H9 (cell line): ENCODE data around the gene RRP12. TPM values are rescaled to one million over a fixed set of nuclear protein-coding genes. Genes with fewer than 3 reads are reported as not detected.

Experiments used
- DNase-seq: peaks from one replicate; pipeline ENCODE4 v3.0.0-alpha.2; 2017
- H2AFZ ChIP-seq: one replicate; pipeline ENCODE4 v1.6.1; 2013; ENCODE audit warnings: mild to moderate bottlenecking, low read length, control low read depth, moderate library complexity
- H2AK5ac ChIP-seq: 2 replicates; pipeline ENCODE4 v1.6.1; 2013; ENCODE audit warnings: low read length, control low read depth, mixed read lengths; ENCODE audit not compliant: insufficient read length
- H2BK120ac ChIP-seq: one replicate; pipeline ENCODE4 v1.6.1; 2013; ENCODE audit warnings: low read depth, mild to moderate bottlenecking, low read length, control low read depth, inconsistent platforms; ENCODE audit not compliant: poor library complexity, severe bottlenecking
- H2BK12ac ChIP-seq: 2 replicates; pipeline ENCODE4 v1.6.1; 2013; ENCODE audit warnings: low read length, control low read depth, mixed read lengths, low read depth; ENCODE audit not compliant: insufficient read length
- H2BK15ac ChIP-seq: 2 replicates; pipeline ENCODE4 v1.6.1; 2013; ENCODE audit warnings: low read depth, low read length, control low read depth
- H2BK20ac ChIP-seq: one replicate; pipeline ENCODE4 v1.6.1; 2013; ENCODE audit warnings: low read depth, mild to moderate bottlenecking, low read length, control low read depth, inconsistent platforms; ENCODE audit not compliant: poor library complexity, severe bottlenecking
- H2BK5ac ChIP-seq: 2 replicates; pipeline ENCODE4 v1.6.1; 2013; ENCODE audit warnings: low read length, control low read depth, mixed read lengths; ENCODE audit not compliant: insufficient read length
- H3K14ac ChIP-seq: 2 replicates; pipeline ENCODE4 v1.6.1; 2013; ENCODE audit warnings: low read length, control low read depth; ENCODE audit not compliant: insufficient read depth
- H3K18ac ChIP-seq: 2 replicates; pipeline ENCODE4 v1.6.1; 2013; ENCODE audit warnings: low read depth, mild to moderate bottlenecking, mixed read lengths, low read length, control low read depth; ENCODE audit not compliant: insufficient read length
- H3K23ac ChIP-seq: 2 replicates; pipeline ENCODE4 v1.6.1; 2013; ENCODE audit warnings: low read length, control low read depth, mixed read lengths, low read depth; ENCODE audit not compliant: insufficient read length
- H3K23me2 ChIP-seq: 2 replicates; pipeline ENCODE4 v1.6.1; 2013; ENCODE audit warnings: low read depth, mild to moderate bottlenecking, mixed read lengths, low read length, control low read depth; ENCODE audit not compliant: insufficient read length, poor library complexity, severe bottlenecking
- H3K27ac ChIP-seq: 2 replicates; pipeline ENCODE4 v1.5.1; 2013; ENCODE audit warnings: low read length, control low read depth, mixed read lengths, low read depth; ENCODE audit not compliant: insufficient read length
- H3K27me3 ChIP-seq: 2 replicates; pipeline ENCODE4 v1.6.1; 2013; ENCODE audit warnings: low read length, control low read depth, inconsistent platforms; ENCODE audit not compliant: insufficient read depth
- H3K4ac ChIP-seq: 2 replicates; pipeline ENCODE4 v1.6.1; 2013; ENCODE audit warnings: low read depth, mild to moderate bottlenecking, control low read depth, inconsistent platforms, low read length, moderate library complexity
- H3K4me1 ChIP-seq: 2 replicates; pipeline ENCODE4 v1.6.1; 2013; ENCODE audit warnings: low read length, control low read depth, inconsistent platforms; ENCODE audit not compliant: insufficient read depth
- H3K4me2 ChIP-seq: 2 replicates; pipeline ENCODE4 v1.6.1; 2013; ENCODE audit warnings: low read length, control low read depth, mixed read lengths; ENCODE audit not compliant: insufficient read length, insufficient read depth
- H3K56ac ChIP-seq: 2 replicates; pipeline ENCODE4 v1.6.1; 2013; ENCODE audit warnings: low read depth, mild to moderate bottlenecking, mixed read lengths, low read length, control low read depth; ENCODE audit not compliant: insufficient read length
- H3K79me1 ChIP-seq: 2 replicates; pipeline ENCODE4 v1.6.1; 2013; ENCODE audit warnings: low read depth, mild to moderate bottlenecking, moderate library complexity, low read length, control low read depth, inconsistent platforms; ENCODE audit not compliant: insufficient read depth, poor library complexity, severe bottlenecking
- H3K79me2 ChIP-seq: 2 replicates; pipeline ENCODE4 v1.6.1; 2013; ENCODE audit warnings: low read length, control low read depth, inconsistent platforms; ENCODE audit not compliant: insufficient read depth
- H3K9ac ChIP-seq: 2 replicates; pipeline ENCODE4 v1.6.1; 2013; ENCODE audit warnings: low read length, control low read depth, mixed read lengths; ENCODE audit not compliant: insufficient read length; ENCODE audit errors: extremely low read depth
- H3K9me3 ChIP-seq: one replicate; pipeline ENCODE4 v1.6.1; 2013; ENCODE audit warnings: low read depth, low read length, inconsistent platforms; ENCODE audit not compliant: control insufficient read depth
- H3T11ph ChIP-seq: one replicate; pipeline ENCODE4 v1.6.1; 2013; ENCODE audit warnings: mild to moderate bottlenecking, low read length, control low read depth, inconsistent platforms
- H4K20me1 ChIP-seq: one replicate; pipeline ENCODE4 v1.6.1; 2013; ENCODE audit not compliant: control insufficient read depth, insufficient read length, insufficient read depth
- H4K5ac ChIP-seq: 2 replicates; pipeline ENCODE4 v1.6.1; 2013; ENCODE audit warnings: low read depth, mild to moderate bottlenecking, mixed read lengths, low read length, control low read depth; ENCODE audit not compliant: insufficient read length
- H4K8ac ChIP-seq: replicated peaks from 2 replicates; pipeline ENCODE4 v1.6.1; 2013; ENCODE audit warnings: low read length, control low read depth, mixed read lengths, low read depth; ENCODE audit not compliant: insufficient read length
- H4K91ac ChIP-seq: 2 replicates; pipeline ENCODE4 v1.6.1; 2013; ENCODE audit warnings: low read depth, mild to moderate bottlenecking, moderate library complexity, mixed read lengths, low read length, control low read depth; ENCODE audit not compliant: insufficient read length
- H3K27ac Mint-ChIP-seq, 3 experiments: 2 replicates in 2 of 3; 3 replicates in 1 of 3; pipeline ENCODE4 v1.8.0; 2020 to 2021; ENCODE audit warnings: mixed read lengths in 3 of 3, mild to moderate bottlenecking in 1 of 3, moderate library complexity in 1 of 3
- H3K27me3 Mint-ChIP-seq: 2 replicates; pipeline ENCODE4 v1.8.0; 2021; ENCODE audit warnings: low read depth, mild to moderate bottlenecking, moderate library complexity, mixed read lengths
- H3K36me3 Mint-ChIP-seq, 3 experiments: 2 replicates in 2 of 3; 3 replicates in 1 of 3; pipeline ENCODE4 v1.8.0; 2020 to 2021; ENCODE audit warnings: low read depth in 3 of 3, mixed read lengths in 3 of 3; ENCODE audit not compliant: insufficient read depth in 1 of 3
- H3K4me1 Mint-ChIP-seq, 2 experiments: 2 replicates each; pipeline ENCODE4 v1.8.0; 2020; ENCODE audit warnings: mixed read lengths in 2 of 2
- H3K4me3 Mint-ChIP-seq, 2 experiments: 2 replicates in 1 of 2; 3 replicates in 1 of 2; pipeline ENCODE4 v1.8.0; 2020 to 2021; ENCODE audit warnings: mild to moderate bottlenecking in 2 of 2, mixed read lengths in 2 of 2, moderate library complexity in 1 of 2
- H3K9me3 Mint-ChIP-seq, 2 experiments: 2 replicates in 1 of 2; 3 replicates in 1 of 2; pipeline ENCODE4 v1.8.0; 2020; ENCODE audit warnings: mild to moderate bottlenecking in 2 of 2, mixed read lengths in 2 of 2, moderate library complexity in 1 of 2
- WGBS: extraction: QIAGEN DNeasy Blood & Tissue Kit; methylation state at CpG from one replicate; pipeline ENCODE4 v1.1.7; 2013; ENCODE audit warnings: missing lambda C conversion rate, low lambda C conversion rate, mixed read lengths; ENCODE audit not compliant: insufficient read length; ENCODE audit errors: extremely low coverage; 5-methylcytosine and 5-hydroxymethylcytosine counted together
- total RNA-seq: library from RNA; stranded (reverse); gene quantifications from 2 replicates; pipeline ENCODE4 v1.2.1, GENCODE V29; 2021
- TF ChIP-seq, protein P1 (sequence below): fragments of 200-600 bp; sonication (generic); conservative IDR thresholded peaks from 3 replicates; pipeline ENCODE4 v1.8.0; 2021; ENCODE audit warnings: antibody characterized with exemption, mild to moderate bottlenecking

Gene RRP12
- total RNA-seq, 1 experiment from 2014 or later = 71.6 TPM

DNA sequence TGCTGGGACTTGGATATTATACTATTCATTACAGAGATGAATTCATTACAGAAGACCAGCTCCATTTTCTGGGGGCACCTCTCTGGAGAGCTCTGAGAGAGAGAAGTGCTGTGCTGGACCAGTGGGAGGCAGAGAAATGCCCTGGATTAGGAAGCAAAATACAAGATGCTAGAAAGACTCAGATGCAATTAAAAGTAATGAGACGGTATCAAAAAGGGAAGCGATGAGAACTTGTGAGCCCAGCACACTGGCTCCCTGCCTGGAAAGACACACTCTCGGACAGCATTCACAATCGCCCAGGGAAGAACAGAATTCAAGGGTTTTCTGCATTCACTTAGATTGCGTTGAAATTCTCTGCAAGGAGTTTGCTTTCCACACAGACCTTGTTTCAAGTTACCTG, 63.1 kb downstream of the RRP12 start:
- Histone ChIP-seq H3K9ac (no peak overlapping the region), H4K91ac (no peak overlapping the region), H3K79me1 (no peaks in the 10 kb centered on the region), H3K79me2 (no peaks in the 10 kb centered on the region; the same call in 1 of the 2 replicates), H3K56ac (no peak overlapping the region), H3K4ac (no peak overlapping the region), H2BK15ac (no peak overlapping the region), H3K18ac (no peak overlapping the region), H3K23me2 (peaks cover 6% of the 10 kb centered on the region), H3K4me2 (peak overlapping the region; percentile 35), H2AK5ac (no peak overlapping the region), H3K9me3 (no peaks in the 10 kb centered on the region), H3K14ac (no peak overlapping the region), H2BK120ac (no peak overlapping the region), H3K23ac (no peak overlapping the region), H2BK20ac (no peak overlapping the region), H3K4me1 (peaks cover 7% of the 10 kb centered on the region), H4K8ac (no peak overlapping the region), H4K5ac (no peak overlapping the region), H2BK5ac (no peak overlapping the region), H3K27me3 (no peaks in the 10 kb centered on the region), H3T11ph (no peak overlapping the region), H4K20me1 (peaks cover 3% of the 10 kb centered on the region), H2BK12ac (no peak overlapping the region), H2AFZ (no peak overlapping the region), H3K27ac (no peak overlapping the region)
- Mint-ChIP-seq H3K9me3 (peaks cover 2 to 3% of the 10 kb centered on the region in 2 experiments; a peak in 1 of 5 replicates), H3K27me3 (no peaks in the 10 kb centered on the region; the same call in 1 of the 2 replicates), H3K27ac (peak overlapping the region; percentile 77 to 99 (median 98)), H3K4me1 (peaks cover 45 to 61% of the 10 kb centered on the region in 2 experiments), H3K36me3 (peaks cover 0 to 13% (median 6%) of the 10 kb centered on the region in 3 experiments; a peak in 6 of 7 replicates), H3K4me3 (peak overlapping the region; percentile 48 to 66)
- no peak for DNase-seq
- WGBS = no CpG with 5 or more reads among the region's 5 CpGs
- TF ChIP-seq, protein P1, sequence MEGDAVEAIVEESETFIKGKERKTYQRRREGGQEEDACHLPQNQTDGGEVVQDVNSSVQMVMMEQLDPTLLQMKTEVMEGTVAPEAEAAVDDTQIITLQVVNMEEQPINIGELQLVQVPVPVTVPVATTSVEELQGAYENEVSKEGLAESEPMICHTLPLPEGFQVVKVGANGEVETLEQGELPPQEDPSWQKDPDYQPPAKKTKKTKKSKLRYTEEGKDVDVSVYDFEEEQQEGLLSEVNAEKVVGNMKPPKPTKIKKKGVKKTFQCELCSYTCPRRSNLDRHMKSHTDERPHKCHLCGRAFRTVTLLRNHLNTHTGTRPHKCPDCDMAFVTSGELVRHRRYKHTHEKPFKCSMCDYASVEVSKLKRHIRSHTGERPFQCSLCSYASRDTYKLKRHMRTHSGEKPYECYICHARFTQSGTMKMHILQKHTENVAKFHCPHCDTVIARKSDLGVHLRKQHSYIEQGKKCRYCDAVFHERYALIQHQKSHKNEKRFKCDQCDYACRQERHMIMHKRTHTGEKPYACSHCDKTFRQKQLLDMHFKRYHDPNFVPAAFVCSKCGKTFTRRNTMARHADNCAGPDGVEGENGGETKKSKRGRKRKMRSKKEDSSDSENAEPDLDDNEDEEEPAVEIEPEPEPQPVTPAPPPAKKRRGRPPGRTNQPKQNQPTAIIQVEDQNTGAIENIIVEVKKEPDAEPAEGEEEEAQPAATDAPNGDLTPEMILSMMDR = no peak
